Memory B cell (primary cell): ENCODE results near the gene BLOC1S5.

Source experiments
- ATAC-seq: fragments of 150-1000 bp; cut with Tn5 transposase; 2 replicates; pipeline ENCODE4 v1.10.0; 2021; ENCODE audit warnings: low read depth, mild to moderate bottlenecking, moderate library complexity
- DNase-seq, 2 donors: peaks; one replicate each; pipeline ENCODE4 v3.0.0; 2022; ENCODE audit warnings: low spot score in 2 of 2
- H3K27ac Mint-ChIP-seq: one replicate; pipeline ENCODE4 v1.8.0; 2022; ENCODE audit warnings: mild to moderate bottlenecking, moderate library complexity, mixed read lengths
- H3K27me3 Mint-ChIP-seq: one replicate; pipeline ENCODE4 v1.8.0; 2022; ENCODE audit warnings: mixed read lengths
- H3K36me3 Mint-ChIP-seq: one replicate; pipeline ENCODE4 v1.8.0; 2022; ENCODE audit warnings: mild to moderate bottlenecking, mixed read lengths
- H3K4me1 Mint-ChIP-seq: one replicate; pipeline ENCODE4 v1.8.0; 2022; ENCODE audit warnings: mixed read lengths
- H3K4me3 Mint-ChIP-seq: one replicate; pipeline ENCODE4 v1.8.0; 2022; ENCODE audit warnings: mild to moderate bottlenecking, moderate library complexity, mixed read lengths
- H3K9me3 Mint-ChIP-seq: one replicate; pipeline ENCODE4 v1.8.0; 2022; ENCODE audit warnings: mixed read lengths

BLOC1S5 gene

DNA sequence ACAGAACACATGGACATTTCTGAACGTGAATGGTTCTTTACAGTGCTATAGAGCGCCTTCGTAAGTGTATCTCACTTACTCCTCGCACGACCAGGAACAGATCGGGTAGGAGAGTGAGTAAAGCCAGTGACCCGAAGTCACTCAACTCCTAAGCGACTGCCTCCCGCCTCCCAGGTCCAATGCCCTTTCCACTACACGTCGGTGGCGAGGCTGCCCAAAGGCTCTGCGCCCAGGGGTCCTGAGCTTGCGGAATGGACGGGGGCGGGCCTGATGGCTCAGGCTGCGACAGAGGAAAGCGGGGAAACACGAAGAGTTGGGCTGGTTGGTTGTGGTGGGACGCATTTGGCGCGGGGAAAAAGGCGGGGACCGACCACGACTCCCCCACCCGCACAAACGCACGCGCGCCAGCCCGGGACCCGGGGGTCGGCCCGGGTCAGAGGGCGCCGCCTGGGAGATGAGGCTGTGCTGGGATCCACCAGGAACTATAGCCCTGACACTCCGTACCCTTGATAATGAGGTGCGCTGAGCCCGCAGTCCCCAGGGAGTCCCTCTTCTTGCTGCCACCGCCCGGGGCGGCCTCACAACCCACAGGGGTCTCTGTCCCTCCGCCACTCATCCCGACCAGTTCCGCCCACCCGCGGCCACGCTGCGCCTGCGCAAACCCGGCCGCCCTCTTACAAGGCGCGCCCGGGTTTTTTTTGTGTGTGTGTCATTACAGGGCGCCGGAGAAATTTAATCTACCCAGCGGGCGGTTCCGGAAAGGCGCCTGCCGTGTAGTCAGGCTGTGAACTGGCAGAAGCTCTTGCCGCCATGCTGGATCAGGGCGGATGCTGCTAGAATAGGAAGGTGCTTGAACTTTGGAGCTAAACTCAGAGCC, at the start of gene BLOC1S5:
TSS of gene BLOC1S5 (minus strand) at position 629 of the 877 bp plus-strand sequence. CDS start at position 616, 13 bp downstream.
- Mint-ChIP-seq H3K27ac (peak within 1 kb of the TSS; percentile 98), H3K4me1 (peaks cover 15% of the 10 kb centered on the region), H3K36me3 (peaks cover 8% of the 10 kb centered on the region), H3K4me3 (peak within 1 kb of the TSS; percentile 96), H3K27me3 (no peaks in the 10 kb centered on the region), H3K9me3 (no peaks in the 10 kb centered on the region)
- ATAC-seq = peak; percentile 92
- DNase-seq = peak; percentile 91 to 94

GRCh38 chr6:8113131-8113654, 49.0 kb upstream of the BLOC1S5 start:
- no peaks in the 10 kb centered on the region for H3K9me3 Mint-ChIP-seq
- H3K27me3 Mint-ChIP-seq = peaks cover 10% of the 10 kb centered on the region
- H3K36me3 Mint-ChIP-seq = no peaks in the 10 kb centered on the region
- no peak for ATAC-seq
- no peaks in the 10 kb centered on the region for H3K4me1 Mint-ChIP-seq
- H3K4me3 Mint-ChIP-seq = no peak overlapping the region
- no peak for DNase-seq
- no peak overlapping the region for H3K27ac Mint-ChIP-seq

- DNase-seq (no peak), ATAC-seq (no peak)
- Mint-ChIP-seq H3K27ac (no peak overlapping the region), H3K27me3 (peaks cover 24% of the 10 kb centered on the region), H3K36me3 (peaks cover 2% of the 10 kb centered on the region), H3K4me3 (no peak overlapping the region), H3K4me1 (no peaks in the 10 kb centered on the region), H3K9me3 (peaks cover 2% of the 10 kb centered on the region)
Measured at GRCh38 chr6:8110725-8111124, 46.5 kb upstream of the BLOC1S5 start.

GRCh38 chr6:8110117-8110721, 46.0 kb upstream of the BLOC1S5 start:
- no peaks in the 10 kb centered on the region for H3K4me1 Mint-ChIP-seq
- H3K4me3 Mint-ChIP-seq = no peak overlapping the region
- H3K9me3 Mint-ChIP-seq = peaks cover 2% of the 10 kb centered on the region
- ATAC-seq = no peak
- peaks cover 2% of the 10 kb centered on the region for H3K36me3 Mint-ChIP-seq
- no peak overlapping the region for H3K27ac Mint-ChIP-seq
- DNase-seq = no peak
- H3K27me3 Mint-ChIP-seq = peaks cover 21% of the 10 kb centered on the region

- peaks cover 21% of the 10 kb centered on the region for H3K27me3 Mint-ChIP-seq
- no peak overlapping the region for H3K27ac Mint-ChIP-seq
- DNase-seq = no peak
- no peak for ATAC-seq
- H3K36me3 Mint-ChIP-seq = peaks cover 2% of the 10 kb centered on the region
- peaks cover 2% of the 10 kb centered on the region for H3K9me3 Mint-ChIP-seq
- no peak overlapping the region for H3K4me3 Mint-ChIP-seq
- no peaks in the 10 kb centered on the region for H3K4me1 Mint-ChIP-seq
Measured at GRCh38 chr6:8108759-8109539, 44.8 kb upstream of the BLOC1S5 start.

GRCh38 chr6:8108031-8108660, 44.0 kb upstream of the BLOC1S5 start:
- H3K4me3 Mint-ChIP-seq = no peak overlapping the region

DNA sequence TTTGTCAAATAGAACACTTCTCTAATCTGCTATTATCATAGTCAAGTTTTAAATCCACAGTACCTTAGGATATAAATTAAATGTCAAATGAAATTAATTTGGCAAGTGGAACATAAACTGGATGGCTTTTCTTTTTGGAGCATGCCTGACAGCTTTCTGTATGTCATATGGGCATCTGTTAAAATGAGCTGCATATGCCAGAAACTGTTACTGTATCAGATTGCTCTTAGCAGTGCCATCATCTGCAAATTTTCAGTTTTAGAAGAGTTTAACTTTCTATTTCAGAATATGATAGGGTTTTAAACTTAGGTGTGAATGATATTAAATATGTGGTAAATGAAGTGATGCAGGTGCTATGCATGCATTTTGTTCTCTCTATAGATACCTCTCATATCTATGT, 41.6 kb upstream of the BLOC1S5 start:
- no peak for ATAC-seq
- no peak overlapping the region for H3K4me3 Mint-ChIP-seq

More at GRCh38 chr6:8108031-8108660, 44.0 kb upstream of the BLOC1S5 start:
- DNase-seq (no peak), ATAC-seq (no peak)
- no peak overlapping the region for H3K27ac Mint-ChIP-seq
- peaks cover 2% of the 10 kb centered on the region for H3K36me3 Mint-ChIP-seq
- H3K9me3 Mint-ChIP-seq = peaks cover 2% of the 10 kb centered on the region
- peaks cover 23% of the 10 kb centered on the region for H3K27me3 Mint-ChIP-seq
- no peaks in the 10 kb centered on the region for H3K4me1 Mint-ChIP-seq

GRCh38 chr6:8103726-8104125, 39.5 kb upstream of the BLOC1S5 start:
- no peak overlapping the region for H3K4me3 Mint-ChIP-seq
- DNase-seq (no peak), ATAC-seq (no peak)
- H3K27ac Mint-ChIP-seq = no peak overlapping the region
- peaks cover 2% of the 10 kb centered on the region for H3K9me3 Mint-ChIP-seq
- H3K36me3 Mint-ChIP-seq = peaks cover 6% of the 10 kb centered on the region
- peaks cover 20% of the 10 kb centered on the region for H3K27me3 Mint-ChIP-seq
- H3K4me1 Mint-ChIP-seq = peaks cover 6% of the 10 kb centered on the region

More for the DNA sequence above, 41.6 kb upstream of the BLOC1S5 start:
- peaks cover 2% of the 10 kb centered on the region for H3K36me3 Mint-ChIP-seq
- H3K27me3 Mint-ChIP-seq = peaks cover 21% of the 10 kb centered on the region
- H3K27ac Mint-ChIP-seq = no peak overlapping the region
- H3K4me1 Mint-ChIP-seq = peaks cover 6% of the 10 kb centered on the region
- DNase-seq = no peak
- H3K9me3 Mint-ChIP-seq = peaks cover 2% of the 10 kb centered on the region

GRCh38 chr6:8102122-8102958, 38.2 kb upstream of the BLOC1S5 start, which contains the start of gene EEF1E1:
EEF1E1 (minus strand) TSS chr6:8102548; CDS start chr6:8102521, 27 bp downstream.
- H3K36me3 Mint-ChIP-seq = peaks cover 6% of the 10 kb centered on the region
- peak within 1 kb of the TSS; percentile 91 for H3K27ac Mint-ChIP-seq
- peaks cover 2% of the 10 kb centered on the region for H3K9me3 Mint-ChIP-seq
- peak within 1 kb of the TSS; percentile 99 for H3K4me3 Mint-ChIP-seq
- DNase-seq (peak; percentile 74 to 87), ATAC-seq (peak; percentile 97)
- peaks cover 6% of the 10 kb centered on the region for H3K4me1 Mint-ChIP-seq
- H3K27me3 Mint-ChIP-seq = peaks cover 15% of the 10 kb centered on the region

DNA sequence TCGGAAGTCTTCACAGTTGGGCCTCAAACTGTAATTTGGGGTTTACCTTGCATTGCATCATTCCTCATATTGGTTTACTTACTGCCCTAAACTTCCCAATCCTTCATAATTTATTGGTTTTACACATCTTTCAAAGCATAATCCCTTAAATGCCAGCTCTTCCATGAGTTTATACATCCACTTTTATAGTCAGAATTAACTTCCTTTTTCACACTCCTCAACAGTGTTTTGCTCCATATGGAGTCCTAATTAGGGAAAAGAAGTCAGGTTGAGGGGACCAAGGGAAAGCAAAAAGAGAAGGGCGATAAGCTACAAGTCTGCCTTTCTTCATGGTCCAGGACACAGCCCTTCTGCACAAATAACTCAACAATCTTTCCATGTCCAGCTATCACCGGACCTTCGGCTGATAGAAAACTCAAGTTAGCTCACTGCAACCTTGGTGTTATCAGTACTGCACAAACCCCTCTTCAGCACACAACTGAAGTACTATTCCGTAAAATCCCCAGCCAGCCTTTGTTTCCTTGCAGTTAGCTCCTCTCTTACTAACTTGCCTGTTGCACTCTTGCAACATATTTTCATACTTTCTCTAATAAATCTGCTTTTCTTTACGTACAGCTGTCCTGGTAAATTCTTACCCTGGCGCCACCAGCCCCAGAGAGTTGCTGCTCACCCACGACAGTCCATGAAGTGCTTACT, 36.1 kb upstream of the BLOC1S5 start:
- H3K27me3 Mint-ChIP-seq = peaks cover 4% of the 10 kb centered on the region
- H3K4me3 Mint-ChIP-seq = no peak overlapping the region
- DNase-seq (no peak), ATAC-seq (no peak)
- H3K27ac Mint-ChIP-seq = no peak overlapping the region
- H3K4me1 Mint-ChIP-seq = peaks cover 6% of the 10 kb centered on the region
- H3K9me3 Mint-ChIP-seq = no peaks in the 10 kb centered on the region
- H3K36me3 Mint-ChIP-seq = peaks cover 13% of the 10 kb centered on the region

- peaks cover 48% of the 10 kb centered on the region for H3K36me3 Mint-ChIP-seq
- H3K9me3 Mint-ChIP-seq = peaks cover 2% of the 10 kb centered on the region
- no peaks in the 10 kb centered on the region for H3K27me3 Mint-ChIP-seq
- DNase-seq = no peak
- ATAC-seq = no peak
- H3K4me1 Mint-ChIP-seq = no peaks in the 10 kb centered on the region
- H3K27ac Mint-ChIP-seq = no peak overlapping the region
- H3K4me3 Mint-ChIP-seq = no peak overlapping the region
Measured at GRCh38 chr6:8090650-8091049, 26.5 kb upstream of the BLOC1S5 start.

DNA sequence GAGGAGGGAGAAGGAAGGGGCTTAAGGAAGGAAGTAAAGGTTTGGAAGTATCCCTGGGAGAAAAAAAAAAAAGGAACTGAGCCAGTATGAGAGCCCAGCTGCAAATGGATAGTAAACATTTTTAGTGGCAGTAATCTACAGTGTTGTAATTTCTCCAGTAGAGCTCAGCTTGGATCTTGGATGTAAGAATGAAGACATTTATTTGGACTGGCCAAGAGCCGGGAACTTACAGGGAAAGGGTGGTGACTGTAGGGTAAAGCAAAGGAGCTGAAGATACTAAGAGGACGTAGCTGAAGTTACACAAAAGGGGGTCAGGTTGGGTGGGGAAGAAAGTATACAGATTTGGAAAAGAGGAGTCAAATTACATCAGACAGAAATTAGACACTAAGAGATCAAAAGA, 24.7 kb upstream of the BLOC1S5 start:
- no peak overlapping the region for H3K4me3 Mint-ChIP-seq
- no peaks in the 10 kb centered on the region for H3K27me3 Mint-ChIP-seq
- ATAC-seq (no peak), DNase-seq (no peak)
- H3K4me1 Mint-ChIP-seq = no peaks in the 10 kb centered on the region
- H3K27ac Mint-ChIP-seq = no peak overlapping the region
- peaks cover 43% of the 10 kb centered on the region for H3K36me3 Mint-ChIP-seq
- H3K9me3 Mint-ChIP-seq = peaks cover 2% of the 10 kb centered on the region
